Liver (tissue), 9 donors: ENCODE data around the gene TIAM2. TPM values are rescaled to one million over a fixed set of nuclear protein-coding genes. Genes with fewer than 3 reads are reported as not detected.

ENCODE experiments used
- DNase-seq: peaks from one replicate; pipeline ENCODE4 v3.0.0-alpha.2; 2017; ENCODE audit warnings: low spot score
- H3K27ac ChIP-seq, 2 donors: one replicate each; pipeline ENCODE4 v1.7.0; 2013; ENCODE audit warnings: inconsistent platforms in 2 of 2, low read length in 2 of 2, control low read depth in 1 of 2, low read depth in 1 of 2, mild to moderate bottlenecking in 1 of 2
- H3K27me3 ChIP-seq, 4 donors: one replicate each; pipeline versions ENCODE4 v1.6.1 to v1.7.0; 2013; ENCODE audit warnings: low read length in 3 of 4, inconsistent platforms in 1 of 4, mild to moderate bottlenecking in 1 of 4, moderate library complexity in 1 of 4; ENCODE audit not compliant: control insufficient read depth in 4 of 4, insufficient read depth in 4 of 4
- H3K36me3 ChIP-seq, 4 donors: one replicate each; pipeline versions ENCODE4 v1.6.1 to v1.7.0; 2013; ENCODE audit warnings: low read length in 3 of 4, mild to moderate bottlenecking in 3 of 4, low read depth in 1 of 4, moderate library complexity in 1 of 4; ENCODE audit not compliant: control insufficient read depth in 4 of 4, insufficient read depth in 3 of 4
- H3K4me1 ChIP-seq, 4 donors: one replicate each; pipeline versions ENCODE4 v1.6.1 to v1.7.0; 2013; ENCODE audit warnings: low read length in 3 of 4, mild to moderate bottlenecking in 3 of 4, moderate library complexity in 1 of 4; ENCODE audit not compliant: control insufficient read depth in 4 of 4, insufficient read depth in 4 of 4
- H3K4me3 ChIP-seq, 3 donors: one replicate each; pipeline versions ENCODE4 v1.6.1 to v1.7.0; 2013; ENCODE audit warnings: low read length in 3 of 3, control low read depth in 1 of 3, low read depth in 1 of 3, mild to moderate bottlenecking in 1 of 3
- H3K9ac ChIP-seq, 2 donors: one replicate each; pipeline ENCODE4 v1.7.0; 2013; ENCODE audit warnings: low read length in 2 of 2, mild to moderate bottlenecking in 2 of 2, moderate library complexity in 2 of 2, control low read depth in 1 of 2, low read depth in 1 of 2
- H3K9me3 ChIP-seq, 4 donors: one replicate each; pipeline versions ENCODE4 v1.6.1 to v1.7.0; 2013; ENCODE audit warnings: low read length in 3 of 4; ENCODE audit not compliant: control insufficient read depth in 4 of 4
- ATF3 ChIP-seq: IDR thresholded peaks from 2 replicates; pipeline ENCODE4 v1.6.1; 2016; ENCODE audit warnings: antibody characterized with exemption
- CTCF ChIP-seq: fragments of 150-350 bp; IDR thresholded peaks from 2 replicates; pipeline ENCODE4 v1.5.1; 2017; ENCODE audit warnings: improper control_type of control experiment, low read depth, low read length; ENCODE audit not compliant: missing input control
- EGR1 ChIP-seq, 2 donors: IDR thresholded peaks; 2 replicates each; pipeline ENCODE4 v1.6.1; 2016 to 2018; ENCODE audit warnings: antibody characterized with exemption in 2 of 2, low read depth in 2 of 2
- FOXA1 ChIP-seq: IDR thresholded peaks from 2 replicates; pipeline ENCODE4 v1.6.1; 2016; ENCODE audit warnings: antibody characterized with exemption
- FOXA2 ChIP-seq: IDR thresholded peaks from 2 replicates; pipeline ENCODE4 v1.6.1; 2016; ENCODE audit warnings: antibody characterized with exemption
- GABPA ChIP-seq, 2 donors: IDR thresholded peaks in 1 of 2; conservative IDR thresholded peaks in 1 of 2; 2 replicates each; pipeline ENCODE4 v1.6.1; 2016; ENCODE audit warnings: antibody characterized with exemption in 2 of 2, mild to moderate bottlenecking in 1 of 2, moderate library complexity in 1 of 2
- HNF4A ChIP-seq, 2 donors: conservative IDR thresholded peaks; 2 replicates each; pipeline ENCODE4 v1.6.1; 2016; ENCODE audit warnings: antibody characterized with exemption in 2 of 2, mild to moderate bottlenecking in 2 of 2
- HNF4G ChIP-seq: IDR thresholded peaks from 2 replicates; pipeline ENCODE4 v1.6.1; 2016; ENCODE audit warnings: antibody characterized with exemption
- JUND ChIP-seq, 2 donors: IDR thresholded peaks; 2 replicates each; pipeline ENCODE4 v1.6.1; 2016; ENCODE audit warnings: antibody characterized with exemption in 2 of 2
- NR2F2 ChIP-seq: IDR thresholded peaks from 2 replicates; pipeline ENCODE4 v1.6.1; 2016; ENCODE audit warnings: antibody characterized with exemption
- RAD21 ChIP-seq, 2 donors: IDR thresholded peaks; 2 replicates each; pipeline ENCODE4 v1.6.1; 2016; ENCODE audit warnings: antibody characterized with exemption in 2 of 2, mild to moderate bottlenecking in 2 of 2
- RXRA ChIP-seq, 2 donors: IDR thresholded peaks; 2 replicates each; pipeline ENCODE4 v1.6.1; 2017 to 2018; ENCODE audit warnings: antibody characterized with exemption in 2 of 2, mild to moderate bottlenecking in 1 of 2
- SP1 ChIP-seq: IDR thresholded peaks from 2 replicates; pipeline ENCODE4 v1.6.1; 2018; ENCODE audit warnings: antibody characterized with exemption, mild to moderate bottlenecking
- TAF1 ChIP-seq: conservative IDR thresholded peaks from 2 replicates; pipeline ENCODE4 v1.6.1; 2016; ENCODE audit warnings: antibody characterized with exemption, mild to moderate bottlenecking
- YY1 ChIP-seq: IDR thresholded peaks from 2 replicates; pipeline ENCODE4 v1.6.1; 2016; ENCODE audit warnings: antibody characterized with exemption, mild to moderate bottlenecking
- WGBS: extraction: QIAGEN DNeasy Blood & Tissue Kit; methylation state at CpG from one replicate; pipeline ENCODE4 v1.1.7; 2013; 5-methylcytosine and 5-hydroxymethylcytosine counted together
- polyA plus RNA-seq, 2 donors: library from polyadenylated mRNA; stranded (reverse) in 1 of 2; unstranded in 1 of 2; fragments of 200-250 nt in 1 of 2; fragments of >200 nt in 1 of 2; fragmentation: Nextera tagmentation in 1 of 2; extraction: Ambion mirVana in 1 of 2; gene quantifications; one replicate each; pipeline versions ENCODE4 v1.2.1 to v1.2.3, GENCODE V29; 2013 to 2015
- total RNA-seq, 2 donors: library from RNA; depleted of rRNA; stranded (reverse); fragments of >200 nt; gene quantifications; one replicate each; pipeline ENCODE4 v1.2.3, GENCODE V29; 2014
- TF ChIP-seq, protein P1 (sequence below): IDR thresholded peaks from 2 replicates; pipeline ENCODE4 v1.6.1; 2016; ENCODE audit warnings: antibody characterized with exemption, mild to moderate bottlenecking
- TF ChIP-seq, protein P2 (sequence below): IDR thresholded peaks from 2 replicates; pipeline ENCODE4 v1.6.1; 2016; ENCODE audit warnings: antibody characterized with exemption
- TF ChIP-seq, protein P3 (sequence below): IDR thresholded peaks from 2 replicates; pipeline ENCODE4 v1.6.1; 2016; ENCODE audit warnings: antibody characterized with exemption
- donor health status: healthy.
- donor health status: healthy.
- donor health status: healthy.
- donor health status: healthy.
- donor health status: healthy.

Gene TIAM2
- total and polyA plus RNA-seq, 4 donors, result 0.62 to 3.7 (median 2.4) TPM

DNA sequence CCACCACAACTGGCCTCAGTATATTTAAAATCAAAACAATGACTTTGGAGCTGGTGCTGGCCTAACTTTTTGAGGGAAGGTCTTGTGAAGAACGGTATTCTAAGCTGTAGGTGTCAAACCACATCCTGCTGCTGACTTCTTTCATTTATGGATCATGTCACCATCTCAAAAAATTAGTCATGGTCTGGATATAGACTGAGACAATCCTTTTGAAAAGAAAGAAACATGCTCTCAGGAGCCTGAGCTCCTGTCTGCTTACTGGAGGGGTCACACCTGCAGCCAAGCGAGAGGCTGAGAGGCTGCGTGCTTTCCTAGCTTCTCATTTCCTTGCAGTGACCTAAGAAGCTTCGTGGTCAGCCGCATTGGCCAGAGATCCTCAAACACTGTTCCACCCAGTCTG is 55.2 kb downstream of the TIAM2 start:
- no peak for TF ChIP-seq HNF4G
- TF ChIP-seq GABPA (IDR thresholded peaks at IDR 0.05 in 1 of 2, conservative IDR thresholded peaks at IDR 0.05 in 1 of 2), result no peak
- TF ChIP-seq EGR1 (IDR thresholded peaks at IDR 0.05; ENCODE audit: low read depth in 2 of 2), result no peak
- TF ChIP-seq FOXA1, result no peak
- no peak for TF ChIP-seq RAD21 (IDR thresholded peaks at IDR 0.05)
- no peak for TF ChIP-seq FOXA2
- TF ChIP-seq NR2F2, result no peak
- no peak for TF ChIP-seq CTCF
- TF ChIP-seq, protein P1, sequence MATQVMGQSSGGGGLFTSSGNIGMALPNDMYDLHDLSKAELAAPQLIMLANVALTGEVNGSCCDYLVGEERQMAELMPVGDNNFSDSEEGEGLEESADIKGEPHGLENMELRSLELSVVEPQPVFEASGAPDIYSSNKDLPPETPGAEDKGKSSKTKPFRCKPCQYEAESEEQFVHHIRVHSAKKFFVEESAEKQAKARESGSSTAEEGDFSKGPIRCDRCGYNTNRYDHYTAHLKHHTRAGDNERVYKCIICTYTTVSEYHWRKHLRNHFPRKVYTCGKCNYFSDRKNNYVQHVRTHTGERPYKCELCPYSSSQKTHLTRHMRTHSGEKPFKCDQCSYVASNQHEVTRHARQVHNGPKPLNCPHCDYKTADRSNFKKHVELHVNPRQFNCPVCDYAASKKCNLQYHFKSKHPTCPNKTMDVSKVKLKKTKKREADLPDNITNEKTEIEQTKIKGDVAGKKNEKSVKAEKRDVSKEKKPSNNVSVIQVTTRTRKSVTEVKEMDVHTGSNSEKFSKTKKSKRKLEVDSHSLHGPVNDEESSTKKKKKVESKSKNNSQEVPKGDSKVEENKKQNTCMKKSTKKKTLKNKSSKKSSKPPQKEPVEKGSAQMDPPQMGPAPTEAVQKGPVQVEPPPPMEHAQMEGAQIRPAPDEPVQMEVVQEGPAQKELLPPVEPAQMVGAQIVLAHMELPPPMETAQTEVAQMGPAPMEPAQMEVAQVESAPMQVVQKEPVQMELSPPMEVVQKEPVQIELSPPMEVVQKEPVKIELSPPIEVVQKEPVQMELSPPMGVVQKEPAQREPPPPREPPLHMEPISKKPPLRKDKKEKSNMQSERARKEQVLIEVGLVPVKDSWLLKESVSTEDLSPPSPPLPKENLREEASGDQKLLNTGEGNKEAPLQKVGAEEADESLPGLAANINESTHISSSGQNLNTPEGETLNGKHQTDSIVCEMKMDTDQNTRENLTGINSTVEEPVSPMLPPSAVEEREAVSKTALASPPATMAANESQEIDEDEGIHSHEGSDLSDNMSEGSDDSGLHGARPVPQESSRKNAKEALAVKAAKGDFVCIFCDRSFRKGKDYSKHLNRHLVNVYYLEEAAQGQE, result no peak
- TF ChIP-seq ATF3, result no peak
- TF ChIP-seq YY1, result no peak
- TF ChIP-seq HNF4A (conservative IDR thresholded peaks at IDR 0.05), result no peak
- TF ChIP-seq TAF1, result no peak
- TF ChIP-seq JUND (IDR thresholded peaks at IDR 0.05), result no peak
- no peak for TF ChIP-seq RXRA (IDR thresholded peaks at IDR 0.05)
- TF ChIP-seq, protein P2, sequence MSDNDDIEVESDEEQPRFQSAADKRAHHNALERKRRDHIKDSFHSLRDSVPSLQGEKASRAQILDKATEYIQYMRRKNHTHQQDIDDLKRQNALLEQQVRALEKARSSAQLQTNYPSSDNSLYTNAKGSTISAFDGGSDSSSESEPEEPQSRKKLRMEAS, result no peak
- TF ChIP-seq SP1, result no peak
- TF ChIP-seq, protein P3, sequence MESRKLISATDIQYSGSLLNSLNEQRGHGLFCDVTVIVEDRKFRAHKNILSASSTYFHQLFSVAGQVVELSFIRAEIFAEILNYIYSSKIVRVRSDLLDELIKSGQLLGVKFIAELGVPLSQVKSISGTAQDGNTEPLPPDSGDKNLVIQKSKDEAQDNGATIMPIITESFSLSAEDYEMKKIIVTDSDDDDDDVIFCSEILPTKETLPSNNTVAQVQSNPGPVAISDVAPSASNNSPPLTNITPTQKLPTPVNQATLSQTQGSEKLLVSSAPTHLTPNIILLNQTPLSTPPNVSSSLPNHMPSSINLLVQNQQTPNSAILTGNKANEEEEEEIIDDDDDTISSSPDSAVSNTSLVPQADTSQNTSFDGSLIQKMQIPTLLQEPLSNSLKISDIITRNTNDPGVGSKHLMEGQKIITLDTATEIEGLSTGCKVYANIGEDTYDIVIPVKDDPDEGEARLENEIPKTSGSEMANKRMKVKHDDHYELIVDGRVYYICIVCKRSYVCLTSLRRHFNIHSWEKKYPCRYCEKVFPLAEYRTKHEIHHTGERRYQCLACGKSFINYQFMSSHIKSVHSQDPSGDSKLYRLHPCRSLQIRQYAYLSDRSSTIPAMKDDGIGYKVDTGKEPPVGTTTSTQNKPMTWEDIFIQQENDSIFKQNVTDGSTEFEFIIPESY, result no peak
- H3K27me3 ChIP-seq, result no peaks in the 10 kb centered on the region
- no peaks in the 10 kb centered on the region for H3K4me1 ChIP-seq
- H3K27ac ChIP-seq, result no peak overlapping the region
- H3K9me3 ChIP-seq, result no peaks in the 10 kb centered on the region
- no peak overlapping the region for H3K4me3 ChIP-seq
- H3K9ac ChIP-seq, result no peak overlapping the region
- WGBS, result 87% methylated on average over 5 of the region's 5 CpGs
- no peak for DNase-seq
- H3K36me3 ChIP-seq, result no peaks in the 10 kb centered on the region
